B cell (primary cell): ENCODE measurements around the gene TMEM131. TPM values are rescaled to one million over a fixed set of nuclear protein-coding genes. Genes with fewer than 3 reads are reported as not detected.

Source experiments
- ATAC-seq: fragments of 200-7000 bp; cut with Tn5 transposase; one replicate; pipeline ENCODE4 v1.10.0; 2021; ENCODE audit warnings: low read depth, mild to moderate bottlenecking, moderate number of reproducible peaks, moderate library complexity
- CTCF ChIA-PET: fragments of 350-600 bp; sonication (Branson Sonifier 250); formaldehyde crosslinking; loops from one replicate; lab custom pipeline; 2021; ENCODE audit warnings: antibody characterized with exemption, inconsistent platforms; lab: Charles Lee
- POLR2A ChIA-PET: fragments of 350-600 bp; sonication (Branson Sonifier 250); formaldehyde crosslinking; loops from one replicate; lab custom pipeline; 2021; ENCODE audit warnings: antibody characterized with exemption; lab: Charles Lee
- DNase-seq: peaks from one replicate; pipeline ENCODE4 v3.0.0; 2013
- H2AFZ ChIP-seq: 2 replicates; pipeline ENCODE4 v1.6.1; 2012; ENCODE audit warnings: mild to moderate bottlenecking, low read depth, low read length; ENCODE audit not compliant: insufficient read depth, poor library complexity, severe bottlenecking
- H3K27ac ChIP-seq, 2 donors: 1 replicate in 1 of 2; 2 replicates in 1 of 2; pipeline ENCODE4 v1.5.1; 2012 to 2013; ENCODE audit warnings: low read length in 2 of 2, mild to moderate bottlenecking in 2 of 2, moderate library complexity in 1 of 2
- H3K27me3 ChIP-seq, 4 experiments: fragments of 200-600 bp in 1 of 4; sonication (generic) in 1 of 4; replicated peaks in 1 of 4; 1 replicate in 2 of 4; 2 replicates in 2 of 4; pipeline versions ENCODE4 v1.6.1 to v1.7.0; 2013 to 2016; ENCODE audit warnings: low read length in 3 of 4, mild to moderate bottlenecking in 2 of 4, mixed read lengths in 1 of 4, moderate library complexity in 1 of 4; ENCODE audit not compliant: insufficient read depth in 4 of 4, control insufficient read depth in 3 of 4; ENCODE audit errors: control extremely low read depth in 1 of 4
- H3K36me3 ChIP-seq, 2 experiments: replicated peaks in 1 of 2; 1 replicate in 1 of 2; 2 replicates in 1 of 2; pipeline versions ENCODE4 v1.6.1 to v1.7.1; 2013; ENCODE audit warnings: low read length in 1 of 2; ENCODE audit not compliant: insufficient read depth in 2 of 2, control insufficient read depth in 1 of 2; ENCODE audit errors: control extremely low read depth in 1 of 2, extremely low read depth in 1 of 2
- H3K4me1 ChIP-seq, 2 donors: fragments of 200-600 bp in 1 of 2; sonication (generic) in 1 of 2; 1 replicate in 1 of 2; 2 replicates in 1 of 2; pipeline versions ENCODE4 v1.5.1 to v1.6.1; 2013 to 2017; ENCODE audit warnings: low read length in 2 of 2; ENCODE audit not compliant: control insufficient read depth in 2 of 2, insufficient read depth in 2 of 2
- H3K4me2 ChIP-seq: replicated peaks from 2 replicates; pipeline ENCODE3; 2012; ENCODE audit warnings: mild to moderate bottlenecking, low read depth, low read length; ENCODE audit not compliant: poor library complexity, severe bottlenecking
- H3K4me3 ChIP-seq, 5 experiments: fragments of 200-600 bp in 1 of 5; sonication (generic) in 1 of 5; 1 replicate in 3 of 5; 2 replicates in 2 of 5; pipeline versions ENCODE4 v1.5.1 to v1.7.0; 2011 to 2016; ENCODE audit warnings: low read length in 4 of 5, mild to moderate bottlenecking in 4 of 5, low read depth in 2 of 5, control low read depth in 1 of 5, moderate library complexity in 1 of 5; ENCODE audit not compliant: insufficient read depth in 1 of 5; ENCODE audit errors: control extremely low read depth in 1 of 5, extremely low read depth in 1 of 5
- H3K79me2 ChIP-seq: fragments of 200-600 bp; sonication (generic); one replicate; pipeline ENCODE4 v1.6.0; 2016; ENCODE audit warnings: low read length; ENCODE audit not compliant: control insufficient read depth, insufficient read depth
- H3K9ac ChIP-seq: fragments of 200-600 bp; sonication (generic); 2 replicates; pipeline ENCODE4 v1.6.1; 2017; ENCODE audit warnings: mild to moderate bottlenecking, low read length, moderate library complexity
- H3K9me3 ChIP-seq, 3 donors: one replicate each; pipeline versions ENCODE4 v1.6.1 to v1.7.1; 2013; ENCODE audit warnings: low read length in 2 of 3; ENCODE audit not compliant: control insufficient read depth in 2 of 3, insufficient read depth in 1 of 3; ENCODE audit errors: control extremely low read depth in 1 of 3
- H4K20me1 ChIP-seq: 2 replicates; pipeline ENCODE4 v1.6.0; 2012; ENCODE audit warnings: mild to moderate bottlenecking, low read length; ENCODE audit not compliant: insufficient read depth, control insufficient read depth, poor library complexity, severe bottlenecking
- H3K27ac Mint-ChIP-seq: one replicate; pipeline ENCODE4 v1.8.0; 2021; ENCODE audit warnings: mixed read lengths
- H3K27me3 Mint-ChIP-seq: one replicate; pipeline ENCODE4 v1.8.0; 2021; ENCODE audit warnings: mixed read lengths
- H3K4me1 Mint-ChIP-seq: one replicate; pipeline ENCODE4 v1.8.0; 2021; ENCODE audit warnings: mixed read lengths
- H3K4me3 Mint-ChIP-seq: one replicate; pipeline ENCODE4 v1.8.0; 2021; ENCODE audit warnings: mixed read lengths
- H3K9me3 Mint-ChIP-seq: one replicate; pipeline ENCODE4 v1.8.0; 2022; ENCODE audit warnings: mixed read lengths; ENCODE audit not compliant: insufficient read depth
- EZH2 ChIP-seq: IDR thresholded peaks from 2 replicates; pipeline ENCODE4 v1.6.1; 2012; ENCODE audit warnings: borderline replicate concordance, low read depth, mild to moderate bottlenecking, moderate library complexity, low read length; ENCODE audit not compliant: insufficient read depth, poor library complexity, severe bottlenecking
- WGBS: methylation state at CpG from one replicate; pipeline ENCODE4 v1.1.5; 2013; ENCODE audit warnings: missing lambda C conversion rate; ENCODE audit not compliant: insufficient coverage; 5-methylcytosine and 5-hydroxymethylcytosine counted together
- intact Hi-C: fragments of 100-400 bp; cut with micrococcal nuclease; formaldehyde crosslinking; loops from one replicate; pipeline ENCODE4 v1.10.0; 2022
- polyA plus RNA-seq: library from polyadenylated mRNA; depleted of rRNA; stranded (reverse); fragments of >200 nt; gene quantifications from 2 replicates; pipeline ENCODE4 v1.2.3, GENCODE V29; 2012
- total RNA-seq, 2 donors: library from RNA; stranded (reverse); fragments of 120-200 nt in 1 of 2; gene quantifications; 1 replicate in 1 of 2; 2 replicates in 1 of 2; pipeline versions ENCODE4 v1.2.3 to v1.2.4, GENCODE V29; 2013 to 2022
- TF ChIP-seq, protein P1 (sequence below): fragments of 200-600 bp; IDR thresholded peaks from one replicate; pipeline ENCODE4 v1.8.0; 2022; ENCODE audit warnings: antibody characterized with exemption, mild to moderate bottlenecking

The TMEM131 gene
- total and polyA plus RNA-seq, 2 donors (not counting 1 experiment from before 2014, with no cell fraction given) = 24.3 to 101 TPM

GRCh38 chr2:98029718-98030222, 34.0 kb upstream of the TMEM131 start:
- Mint-ChIP-seq H3K4me1 (peaks cover 45% of the 10 kb centered on the region), H3K27ac (no peak overlapping the region), H3K9me3 (no peaks in the 10 kb centered on the region), H3K27me3 (no peaks in the 10 kb centered on the region), H3K4me3 (no peak overlapping the region)
- Histone ChIP-seq H3K9me3 (no peaks in the 10 kb centered on the region), H4K20me1 (no peaks in the 10 kb centered on the region), H3K4me1 (peaks cover 45 to 60% of the 10 kb centered on the region in 2 donors), H2AFZ (no peak overlapping the region), H3K4me2 (no peak overlapping the region), H3K79me2 (peaks cover 4% of the 10 kb centered on the region), H3K27ac (no peak overlapping the region), H3K4me3 (no peak overlapping the region), H3K9ac (no peak overlapping the region), H3K27me3 (no peaks in the 10 kb centered on the region), H3K36me3 (no peaks in the 10 kb centered on the region)
- DNase-seq = no peak
- intact Hi-C loops = no loop called here
- TF ChIP-seq, protein P1, sequence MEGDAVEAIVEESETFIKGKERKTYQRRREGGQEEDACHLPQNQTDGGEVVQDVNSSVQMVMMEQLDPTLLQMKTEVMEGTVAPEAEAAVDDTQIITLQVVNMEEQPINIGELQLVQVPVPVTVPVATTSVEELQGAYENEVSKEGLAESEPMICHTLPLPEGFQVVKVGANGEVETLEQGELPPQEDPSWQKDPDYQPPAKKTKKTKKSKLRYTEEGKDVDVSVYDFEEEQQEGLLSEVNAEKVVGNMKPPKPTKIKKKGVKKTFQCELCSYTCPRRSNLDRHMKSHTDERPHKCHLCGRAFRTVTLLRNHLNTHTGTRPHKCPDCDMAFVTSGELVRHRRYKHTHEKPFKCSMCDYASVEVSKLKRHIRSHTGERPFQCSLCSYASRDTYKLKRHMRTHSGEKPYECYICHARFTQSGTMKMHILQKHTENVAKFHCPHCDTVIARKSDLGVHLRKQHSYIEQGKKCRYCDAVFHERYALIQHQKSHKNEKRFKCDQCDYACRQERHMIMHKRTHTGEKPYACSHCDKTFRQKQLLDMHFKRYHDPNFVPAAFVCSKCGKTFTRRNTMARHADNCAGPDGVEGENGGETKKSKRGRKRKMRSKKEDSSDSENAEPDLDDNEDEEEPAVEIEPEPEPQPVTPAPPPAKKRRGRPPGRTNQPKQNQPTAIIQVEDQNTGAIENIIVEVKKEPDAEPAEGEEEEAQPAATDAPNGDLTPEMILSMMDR = no peak
- no peak for TF ChIP-seq EZH2
- ATAC-seq = no peak
- CTCF ChIA-PET = no interaction called here
- WGBS = 100% methylated on average over 3 of the region's 6 CpGs
- POLR2A ChIA-PET = no interaction called here

DNA sequence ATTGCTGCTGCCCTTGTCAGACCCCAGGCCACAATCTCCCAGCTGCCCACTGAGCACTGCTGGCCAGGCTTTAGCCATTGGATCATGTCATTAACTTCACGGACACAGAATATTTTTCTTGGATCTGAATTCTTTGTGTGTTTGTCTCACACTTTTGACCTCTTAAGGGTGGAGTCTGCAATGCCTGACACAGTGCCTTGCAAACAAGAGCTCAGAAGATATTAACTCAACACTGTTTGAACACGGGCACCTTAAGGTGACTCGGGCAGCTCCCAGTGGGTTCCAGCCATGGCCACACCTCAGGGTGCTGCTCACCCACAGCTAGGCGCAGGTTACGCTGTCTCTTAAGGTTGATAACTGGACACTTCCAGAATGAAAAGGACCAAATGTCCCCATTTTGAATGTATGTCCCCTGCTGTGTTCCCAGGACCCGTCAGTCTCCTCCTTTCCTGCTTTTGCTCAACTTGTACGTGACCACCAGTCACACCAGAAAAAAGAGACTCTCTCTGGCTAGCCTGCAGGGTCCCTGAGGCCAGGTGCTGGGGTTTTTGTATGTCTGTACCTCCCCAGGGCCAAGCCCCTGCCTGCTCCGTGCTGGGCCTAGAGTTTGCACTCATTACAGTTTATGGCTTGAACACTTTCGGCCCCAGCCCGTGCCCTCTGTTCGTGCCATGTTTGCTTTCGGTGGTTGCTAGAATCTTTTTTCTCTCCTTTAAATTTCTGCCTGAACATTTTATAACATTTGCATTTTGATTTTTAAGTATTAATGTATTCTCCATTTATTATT, 33.4 kb upstream of the TMEM131 start:
- ChIA-PET POLR2A (interaction anchor here (3.0 kb wide), 1 partner anchor 16 kb away, joined by 16 read pairs; no protein-coding TSS in a partner anchor), CTCF (interaction anchor here (1.3 kb wide), 2 partner anchors 18 to 147 kb away, joined by 3 to 4 read pairs; no protein-coding TSS in a partner anchor)
- Histone ChIP-seq H3K27ac (no peak overlapping the region), H3K27me3 (no peaks in the 10 kb centered on the region), H2AFZ (no peak overlapping the region), H3K36me3 (no peaks in the 10 kb centered on the region), H3K4me2 (peak overlapping the region; percentile 74), H3K9me3 (no peaks in the 10 kb centered on the region), H3K4me1 (peaks cover 45 to 60% of the 10 kb centered on the region in 2 donors), H3K4me3 (no peak overlapping the region), H3K9ac (no peak overlapping the region), H4K20me1 (no peaks in the 10 kb centered on the region), H3K79me2 (peaks cover 4% of the 10 kb centered on the region)
- DNase-seq (no peak), ATAC-seq (no peak)
- Mint-ChIP-seq H3K4me3 (peak overlapping the region; percentile 84), H3K27ac (peak overlapping the region; percentile 88), H3K4me1 (peaks cover 45% of the 10 kb centered on the region), H3K9me3 (no peaks in the 10 kb centered on the region), H3K27me3 (no peaks in the 10 kb centered on the region)
- intact Hi-C loops = no loop called here
- TF ChIP-seq, protein P1 = no peak
- TF ChIP-seq EZH2 = no peak
- WGBS = 96% methylated on average over 10 of the region's 12 CpGs
